K562 (cell line): ENCODE results near the gene NOP14. TPM values are rescaled to one million over a fixed set of nuclear protein-coding genes. Genes with fewer than 3 reads are reported as not detected.

Experiments
- ATAC-seq: fragments of 200-7000 bp; cut with Tn5 transposase; 3 replicates; pipeline ENCODE4 v1.9.1; 2020; ENCODE audit warnings: moderate library complexity
- BruUV-seq: library from RNA; stranded (reverse); fragments of 400-500 nt; replicated peaks from 2 replicates; lab custom pipeline; 2021; lab: Mats Ljungman, UMichigan
- CTCF ChIA-PET: fragments of 300-600 bp; formaldehyde crosslinking; extraction: SDS; loops from one replicate; lab custom pipeline; 2021; ENCODE audit warnings: low intra/inter-chr PET ratio; lab: Yijun Ruan, JAX
- POLR2A ChIA-PET: fragments of 300-600, 350-650 bp; sonication (Branson Sonifier 250); formaldehyde crosslinking; extraction: SDS; loops from one replicate; lab custom pipeline; 2021; ENCODE audit warnings: antibody characterized with exemption, inconsistent platforms; lab: Yijun Ruan, JAX
- DNase-seq, 4 experiments: peaks; one replicate each; pipeline versions ENCODE4 v3.0.0 to v3.0.0-alpha.2; 2011 to 2018; ENCODE audit warnings: low spot score in 3 of 4, mixed read lengths in 3 of 4; ENCODE audit errors: extremely low read depth in 1 of 4
- FAIRE-seq: peaks from 2 replicates; lab custom pipeline; 2011; peaks lifted over from hg19 to GRCh38; lab: Jason Lieb, UNC
- H2AFZ ChIP-seq: 2 replicates; pipeline ENCODE4 v1.6.0; 2011; ENCODE audit warnings: low read depth, low read length, control low read depth, inconsistent platforms
- H3K27ac ChIP-seq: fragments of 200-600 bp; 3 replicates; pipeline ENCODE4 v1.8.0; 2011; ENCODE audit warnings: low read depth, mild to moderate bottlenecking, control low read depth, inconsistent platforms, low read length, moderate library complexity, mixed read lengths; ENCODE audit errors: extremely low read depth
- H3K27me3 ChIP-seq, 2 experiments: fragments of 300-600 bp in 1 of 2; 2 replicates in 1 of 2; 3 replicates in 1 of 2; pipeline versions ENCODE4 v1.6.0 to v1.8.0; 2011; ENCODE audit warnings: inconsistent platforms in 2 of 2, low read length in 2 of 2, mild to moderate bottlenecking in 1 of 2, mixed read lengths in 1 of 2, moderate library complexity in 1 of 2; ENCODE audit not compliant: control insufficient read depth in 2 of 2, insufficient read depth in 2 of 2
- H3K36me3 ChIP-seq: fragments of 300-600 bp; 3 replicates; pipeline ENCODE4 v1.8.0; 2011; ENCODE audit warnings: mild to moderate bottlenecking, low read length, inconsistent platforms; ENCODE audit not compliant: control insufficient read depth, insufficient read depth
- H3K4me1 ChIP-seq, 2 experiments: fragments of 200-600 bp in 1 of 2; replicated peaks in 1 of 2; 2 replicates in 1 of 2; 3 replicates in 1 of 2; pipeline versions ENCODE4 v1.5.1 to v1.8.0; 2011; ENCODE audit warnings: inconsistent platforms in 2 of 2, low read length in 2 of 2, mild to moderate bottlenecking in 1 of 2, mixed read lengths in 1 of 2, moderate library complexity in 1 of 2; ENCODE audit not compliant: control insufficient read depth in 2 of 2, insufficient read depth in 2 of 2
- H3K4me2 ChIP-seq: 2 replicates; pipeline ENCODE4 v1.6.1; 2011; ENCODE audit warnings: low read length, control low read depth, inconsistent platforms, mixed read lengths; ENCODE audit not compliant: insufficient read depth
- H3K4me3 ChIP-seq: fragments of 200-600 bp; sonication (generic), shearing (Covaris generic); 2 replicates; pipeline ENCODE4 v1.5.1; 2016; ENCODE audit warnings: control low read depth, inconsistent platforms
- H3K79me2 ChIP-seq: fragments of 200-600 bp; 3 replicates; pipeline ENCODE4 v1.8.0; 2011; ENCODE audit warnings: low read length, inconsistent platforms; ENCODE audit not compliant: control insufficient read depth, insufficient read depth
- H3K9ac ChIP-seq, 2 experiments: 2 replicates each; pipeline versions ENCODE4 v1.6.0 to v1.6.1; 2011; ENCODE audit warnings: low read depth in 2 of 2, low read length in 2 of 2, control low read depth in 1 of 2, inconsistent platforms in 1 of 2, mild to moderate bottlenecking in 1 of 2, mixed read lengths in 1 of 2; ENCODE audit not compliant: insufficient read depth in 1 of 2
- H3K9me1 ChIP-seq: one replicate; pipeline ENCODE4 v1.6.0; 2011; ENCODE audit warnings: inconsistent platforms, mild to moderate bottlenecking, low read length, moderate library complexity; ENCODE audit not compliant: control insufficient read depth, insufficient read depth
- H3K9me3 ChIP-seq: replicated peaks from 2 replicates; pipeline ENCODE4 v1.5.1; 2011; ENCODE audit warnings: low read depth, low read length, inconsistent platforms; ENCODE audit not compliant: control insufficient read depth, insufficient read depth
- H4K20me1 ChIP-seq: replicated peaks from 2 replicates; pipeline ENCODE4 v1.6.1; 2011; ENCODE audit warnings: low read length, inconsistent platforms, mixed read lengths; ENCODE audit not compliant: control insufficient read depth, insufficient read depth
- CEBPB ChIP-seq: fragments of 450-650 bp; IDR thresholded peaks from 2 replicates; pipeline ENCODE4 v1.6.1; 2016; ENCODE audit warnings: missing genetic modification characterization, missing compliant biosample characterization
- CEBPG ChIP-seq, 3 experiments: fragments of 200-800 bp in 1 of 3; sonication (Bioruptor generic) in 1 of 3; sonication (generic) in 1 of 3; formaldehyde crosslinking in 1 of 3; IDR thresholded peaks in 2 of 3; conservative IDR thresholded peaks in 1 of 3; 2 replicates each; pipeline versions ENCODE4 v1.6.1 to v1.8.0; 2016 to 2022; ENCODE audit warnings: missing compliant biosample characterization in 2 of 3, missing genetic modification characterization in 2 of 3, mild to moderate bottlenecking in 1 of 3, missing genetic modification reagents in 1 of 3
- CTCF ChIP-seq, 3 experiments: IDR thresholded peaks in 2 of 3; conservative IDR thresholded peaks in 1 of 3; 2 replicates each; pipeline ENCODE4 v1.5.1; 2011 to 2012; ENCODE audit warnings: low read length in 3 of 3, mild to moderate bottlenecking in 3 of 3, control low read depth in 2 of 3, improper control_type of control experiment in 1 of 3, inconsistent platforms in 1 of 3, low read depth in 1 of 3, mixed read lengths in 1 of 3, moderate library complexity in 1 of 3; ENCODE audit not compliant: insufficient read depth in 2 of 3
- EGR1 ChIP-seq: fragments of 450-650 bp; conservative IDR thresholded peaks from 2 replicates; pipeline ENCODE4 v1.6.1; 2017; ENCODE audit warnings: mild to moderate bottlenecking
- HCFC1 ChIP-seq: IDR thresholded peaks from 2 replicates; pipeline ENCODE4 v1.6.1; 2012; ENCODE audit warnings: low read depth, low read length, improper control_type of control experiment
- NKRF ChIP-seq: fragments of 450-650 bp; IDR thresholded peaks from 2 replicates; pipeline ENCODE4 v1.6.1; 2016; ENCODE audit warnings: borderline replicate concordance
- RAD21 ChIP-seq, 2 experiments: fragments of 250-450 bp in 1 of 2; fragments of 450-650 bp in 1 of 2; sonication (Bioruptor Pico) in 1 of 2; formaldehyde crosslinking in 1 of 2; IDR thresholded peaks in 1 of 2; conservative IDR thresholded peaks in 1 of 2; 2 replicates each; pipeline versions ENCODE4 v1.4.0 to v1.8.0; 2020 to 2022; ENCODE audit warnings: mild to moderate bottlenecking in 2 of 2, moderate library complexity in 1 of 2
- ZNF124 ChIP-seq: sonication (generic); formaldehyde crosslinking; IDR thresholded peaks from 2 replicates; pipeline ENCODE4 v1.8.1; 2022; ENCODE audit warnings: missing genetic modification reagents
- WGBS: fragments of 100-300 bp; shearing (Covaris generic); methylation state at CpG from one replicate; pipeline ENCODE4 v1.1.6; 2016; ENCODE audit warnings: low coverage, mixed read lengths; ENCODE audit not compliant: insufficient coverage; ENCODE audit errors: missing lambda C conversion rate; 5-methylcytosine and 5-hydroxymethylcytosine counted together
- in situ Hi-C: fragments of 300-500 bp; cut with MboI; formaldehyde crosslinking; loops from 4 replicates; pipeline ENCODE4 v1.15.0; 2018; ENCODE audit warnings: inconsistent platforms, mixed read lengths
- intact Hi-C: fragments of 100-400 bp; cut with micrococcal nuclease; formaldehyde crosslinking; loops from 2 replicates; pipeline ENCODE4 v1.14.2; 2022
- polyA plus RNA-seq, 8 experiments: library from polyadenylated mRNA; depleted of rRNA in 4 of 8; stranded (reverse) in 5 of 8; unstranded in 3 of 8; fragments of >200 nt; fragmentation: Nextera tagmentation in 2 of 8; fragmentation: Illumina TruSeq in 1 of 8; extraction: Ambion mirVana in 2 of 8; extraction: Trizol in 1 of 8; gene quantifications; 2 replicates each; pipeline versions ENCODE4 v1.2.1 to v1.2.3, GENCODE V29; 2011 to 2014; ENCODE audit warnings: inconsistent platforms in 1 of 8, missing spikeins in 1 of 8
- total RNA-seq, 7 experiments: library from RNA; depleted of rRNA in 6 of 7; stranded (reverse); fragments of >200 nt in 6 of 7; fragmentation: Illumina TruSeq in 2 of 7; extraction: Trizol in 2 of 7; gene quantifications; 2 replicates each; pipeline versions ENCODE4 v1.2.1 to v1.2.3, GENCODE V29; 2011 to 2021; ENCODE audit warnings: low replicate concordance in 1 of 7

The NOP14 gene
- total and polyA plus RNA-seq, 9 of the 15 experiments (the other 6 are each of a cell fraction or from before 2014, with no cell fraction given) = 12.7 to 76.0 (median 50.9) TPM

GRCh38 chr4:2948895-2949781 is 14.1 kb downstream of the NOP14 start:
- H3K27me3 ChIP-seq = no peaks in the 10 kb centered on the region
- H3K4me2 ChIP-seq = no peak overlapping the region
- ChIA-PET CTCF (interaction anchor here (0.7 kb wide), 1 partner anchor 89 kb away, joined by 3 read pairs; no protein-coding TSS in a partner anchor), POLR2A (interaction anchor here (0.6 to 2.3 kb wide), 3 partner anchors 13 to 196 kb away, joined by 3 to 9 read pairs (median 3); no protein-coding TSS in a partner anchor)
- in situ Hi-C loops = no loop called here
- no peaks in the 10 kb centered on the region for H3K4me1 ChIP-seq
- peaks cover 12% of the 10 kb centered on the region; the same call in 1 of the 2 replicates for H4K20me1 ChIP-seq
- no peak for FAIRE-seq
- no peak overlapping the region for H2AFZ ChIP-seq
- H3K4me3 ChIP-seq = no peak overlapping the region
- H3K27ac ChIP-seq = no peak overlapping the region
- WGBS = 93% methylated on average over 14 of the region's 14 CpGs
- H3K9me1 ChIP-seq = no peaks in the 10 kb centered on the region
- ATAC-seq = peak; percentile 56
- peak in 1 of 2 experiments; percentile 21; a peak in 1 of 4 replicates for TF ChIP-seq RAD21 (CRISPR knock-in tag; conservative IDR thresholded peaks at IDR 0.05 in 1 of 2, IDR thresholded peaks at IDR 0.05 in 1 of 2)
- no peak for TF ChIP-seq EGR1
- peak; percentile 63 for TF ChIP-seq CEBPB (tag)
- TF ChIP-seq ZNF124 (CRISPR knock-in tag) = no peak
- no peak for TF ChIP-seq HCFC1
- no peak for TF ChIP-seq CEBPG (CRISPR knock-in tag; IDR thresholded peaks at IDR 0.05)
- 0 out of 4 replicates have a peak, but pooled peaks of 1 of the 2 experiments have one; percentile 17 for TF ChIP-seq CEBPG (tag; conservative IDR thresholded peaks at IDR 0.05 in 1 of 2, IDR thresholded peaks at IDR 0.05 in 1 of 2)
- peak; percentile 17 to 27 (median 26); a peak in 2 of 6 replicates for TF ChIP-seq CTCF (IDR thresholded peaks at IDR 0.05 in 2 of 3, conservative IDR thresholded peaks at IDR 0.05 in 1 of 3; ENCODE audit: insufficient read depth in 2 of 3, low read depth in 1 of 3, low read length in 3 of 3)
- TF ChIP-seq NKRF = no peak
- TF ChIP-seq, all 486 proteins: peak for 4
- no TSS peak for BruUV-seq
- Histone ChIP-seq H3K9ac (peak overlapping the region in 1 of 2 experiments; percentile 40; a peak in 1 of 4 replicates), H3K36me3 (peaks cover 95% of the 10 kb centered on the region), H3K79me2 (no peaks in the 10 kb centered on the region), H3K9me3 (no peaks in the 10 kb centered on the region)
- intact Hi-C loops = no loop called here
- no peak for DNase-seq
